ENCODE data around the gene APRT. TPM values are rescaled to one million over a fixed set of nuclear protein-coding genes. Genes with fewer than 3 reads are reported as not detected.

APRT gene
- total and polyA plus RNA-seq, 9 of the 15 experiments (the other 6 are each of a cell fraction or from before 2014, with no cell fraction given), result 41.7 to 409 (median 146) TPM

DNA sequence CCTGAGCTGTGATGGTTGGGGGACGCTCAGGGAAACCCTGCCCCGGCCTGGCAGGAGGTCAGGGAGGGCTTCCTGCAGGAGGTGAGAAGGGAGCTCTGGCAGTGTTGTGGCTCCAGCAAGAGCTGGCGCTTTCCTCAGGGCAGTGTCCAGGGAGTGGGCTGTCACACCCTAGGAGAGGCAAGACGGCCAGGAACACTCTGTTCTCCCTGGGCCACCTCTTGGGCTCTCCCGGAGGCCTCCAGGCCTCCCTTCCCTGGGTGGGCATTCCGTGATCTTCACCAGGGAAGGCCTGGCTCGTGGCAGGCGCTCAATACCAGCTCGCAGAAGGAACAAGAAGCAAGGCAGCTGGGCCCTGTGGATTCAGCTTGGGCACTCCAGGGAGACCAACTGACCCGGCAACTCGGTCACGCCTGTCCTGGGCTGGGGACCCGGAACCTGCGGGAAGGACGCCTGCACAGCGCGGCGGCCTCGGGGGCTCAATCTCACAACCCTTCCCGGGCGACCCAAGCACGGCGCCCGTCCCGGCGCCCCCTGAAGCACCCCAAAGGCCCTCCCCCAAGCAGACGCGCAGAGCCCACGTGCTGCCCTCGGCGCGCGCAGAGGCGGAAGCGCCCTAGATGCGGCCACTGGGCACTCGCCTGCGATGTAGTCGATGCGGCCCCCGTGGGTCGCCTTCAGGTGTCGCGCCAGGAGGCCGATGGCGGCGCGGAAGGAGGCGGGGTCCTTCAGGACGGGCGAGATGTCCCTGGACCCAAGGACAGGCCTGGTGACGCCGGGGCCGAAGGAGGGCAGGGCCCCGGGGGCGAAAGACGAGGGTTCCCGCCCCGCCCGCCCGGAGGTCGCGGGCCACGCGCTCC, 588 bp downstream of the APRT start (continued):
- TF ChIP-seq, protein P1, sequence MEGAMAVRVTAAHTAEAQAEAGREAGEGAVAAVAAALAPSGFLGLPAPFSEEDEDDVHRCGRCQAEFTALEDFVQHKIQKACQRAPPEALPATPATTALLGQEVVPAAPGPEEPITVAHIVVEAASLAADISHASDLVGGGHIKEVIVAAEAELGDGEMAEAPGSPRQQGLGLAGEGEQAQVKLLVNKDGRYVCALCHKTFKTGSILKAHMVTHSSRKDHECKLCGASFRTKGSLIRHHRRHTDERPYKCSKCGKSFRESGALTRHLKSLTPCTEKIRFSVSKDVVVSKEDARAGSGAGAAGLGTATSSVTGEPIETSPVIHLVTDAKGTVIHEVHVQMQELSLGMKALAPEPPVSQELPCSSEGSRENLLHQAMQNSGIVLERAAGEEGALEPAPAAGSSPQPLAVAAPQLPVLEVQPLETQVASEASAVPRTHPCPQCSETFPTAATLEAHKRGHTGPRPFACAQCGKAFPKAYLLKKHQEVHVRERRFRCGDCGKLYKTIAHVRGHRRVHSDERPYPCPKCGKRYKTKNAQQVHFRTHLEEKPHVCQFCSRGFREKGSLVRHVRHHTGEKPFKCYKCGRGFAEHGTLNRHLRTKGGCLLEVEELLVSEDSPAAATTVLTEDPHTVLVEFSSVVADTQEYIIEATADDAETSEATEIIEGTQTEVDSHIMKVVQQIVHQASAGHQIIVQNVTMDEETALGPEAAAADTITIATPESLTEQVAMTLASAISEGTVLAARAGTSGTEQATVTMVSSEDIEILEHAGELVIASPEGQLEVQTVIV (CRISPR knock-in tag; IDR thresholded peaks at IDR 0.05; ENCODE audit: borderline replicate concordance), result no peak
- TF ChIP-seq, protein P2, sequence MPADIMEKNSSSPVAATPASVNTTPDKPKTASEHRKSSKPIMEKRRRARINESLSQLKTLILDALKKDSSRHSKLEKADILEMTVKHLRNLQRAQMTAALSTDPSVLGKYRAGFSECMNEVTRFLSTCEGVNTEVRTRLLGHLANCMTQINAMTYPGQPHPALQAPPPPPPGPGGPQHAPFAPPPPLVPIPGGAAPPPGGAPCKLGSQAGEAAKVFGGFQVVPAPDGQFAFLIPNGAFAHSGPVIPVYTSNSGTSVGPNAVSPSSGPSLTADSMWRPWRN (IDR thresholded peaks at IDR 0.05; ENCODE audit: low read depth), result no peak
- peak; percentile 40; the same call in 1 of the 2 replicates for TF ChIP-seq CREM (IDR thresholded peaks at IDR 0.05; ENCODE audit: low read depth)
- no peak for TF ChIP-seq PHF8 (IDR thresholded peaks at IDR 0.05; ENCODE audit: borderline replicate concordance, low read length)
- peak; percentile 97 for TF ChIP-seq FIP1L1 (IDR thresholded peaks at IDR 0.05; ENCODE audit: low read depth, low read length, poor library complexity, severe bottlenecking)
- TF ChIP-seq KHSRP (IDR thresholded peaks at IDR 0.05), result no peak
- no peak for TF ChIP-seq KLF10 (CRISPR knock-in tag; IDR thresholded peaks at IDR 0.05)
- TF ChIP-seq, protein P3, sequence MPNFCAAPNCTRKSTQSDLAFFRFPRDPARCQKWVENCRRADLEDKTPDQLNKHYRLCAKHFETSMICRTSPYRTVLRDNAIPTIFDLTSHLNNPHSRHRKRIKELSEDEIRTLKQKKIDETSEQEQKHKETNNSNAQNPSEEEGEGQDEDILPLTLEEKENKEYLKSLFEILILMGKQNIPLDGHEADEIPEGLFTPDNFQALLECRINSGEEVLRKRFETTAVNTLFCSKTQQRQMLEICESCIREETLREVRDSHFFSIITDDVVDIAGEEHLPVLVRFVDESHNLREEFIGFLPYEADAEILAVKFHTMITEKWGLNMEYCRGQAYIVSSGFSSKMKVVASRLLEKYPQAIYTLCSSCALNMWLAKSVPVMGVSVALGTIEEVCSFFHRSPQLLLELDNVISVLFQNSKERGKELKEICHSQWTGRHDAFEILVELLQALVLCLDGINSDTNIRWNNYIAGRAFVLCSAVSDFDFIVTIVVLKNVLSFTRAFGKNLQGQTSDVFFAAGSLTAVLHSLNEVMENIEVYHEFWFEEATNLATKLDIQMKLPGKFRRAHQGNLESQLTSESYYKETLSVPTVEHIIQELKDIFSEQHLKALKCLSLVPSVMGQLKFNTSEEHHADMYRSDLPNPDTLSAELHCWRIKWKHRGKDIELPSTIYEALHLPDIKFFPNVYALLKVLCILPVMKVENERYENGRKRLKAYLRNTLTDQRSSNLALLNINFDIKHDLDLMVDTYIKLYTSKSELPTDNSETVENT (CRISPR knock-in tag; IDR thresholded peaks at IDR 0.05), result no peak
- no peak for TF ChIP-seq ZKSCAN8 (CRISPR knock-in tag; IDR thresholded peaks at IDR 0.05)
- no peak for TF ChIP-seq DPF2 (IDR thresholded peaks at IDR 0.05)
- TF ChIP-seq TBL1XR1 (IDR thresholded peaks at IDR 0.05; ENCODE audit: low read length in 2 of 2), result no peak; a peak in 1 of 4 replicates
- TF ChIP-seq RBFOX2 (IDR thresholded peaks at IDR 0.05; ENCODE audit: low read depth, low read length), result no peak
- TF ChIP-seq, protein P4, sequence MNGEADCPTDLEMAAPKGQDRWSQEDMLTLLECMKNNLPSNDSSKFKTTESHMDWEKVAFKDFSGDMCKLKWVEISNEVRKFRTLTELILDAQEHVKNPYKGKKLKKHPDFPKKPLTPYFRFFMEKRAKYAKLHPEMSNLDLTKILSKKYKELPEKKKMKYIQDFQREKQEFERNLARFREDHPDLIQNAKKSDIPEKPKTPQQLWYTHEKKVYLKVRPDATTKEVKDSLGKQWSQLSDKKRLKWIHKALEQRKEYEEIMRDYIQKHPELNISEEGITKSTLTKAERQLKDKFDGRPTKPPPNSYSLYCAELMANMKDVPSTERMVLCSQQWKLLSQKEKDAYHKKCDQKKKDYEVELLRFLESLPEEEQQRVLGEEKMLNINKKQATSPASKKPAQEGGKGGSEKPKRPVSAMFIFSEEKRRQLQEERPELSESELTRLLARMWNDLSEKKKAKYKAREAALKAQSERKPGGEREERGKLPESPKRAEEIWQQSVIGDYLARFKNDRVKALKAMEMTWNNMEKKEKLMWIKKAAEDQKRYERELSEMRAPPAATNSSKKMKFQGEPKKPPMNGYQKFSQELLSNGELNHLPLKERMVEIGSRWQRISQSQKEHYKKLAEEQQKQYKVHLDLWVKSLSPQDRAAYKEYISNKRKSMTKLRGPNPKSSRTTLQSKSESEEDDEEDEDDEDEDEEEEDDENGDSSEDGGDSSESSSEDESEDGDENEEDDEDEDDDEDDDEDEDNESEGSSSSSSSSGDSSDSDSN (IDR thresholded peaks at IDR 0.05; ENCODE audit: borderline replicate concordance in 1 of 2, low read depth in 2 of 2, low read length in 2 of 2), result no peak
- no peak for TF ChIP-seq SMARCA4 (IDR thresholded peaks at IDR 0.05)
- TF ChIP-seq BDP1 (IDR thresholded peaks at IDR 0.05; ENCODE audit: insufficient read depth, insufficient read length), result no peak
- TF ChIP-seq, protein P5, sequence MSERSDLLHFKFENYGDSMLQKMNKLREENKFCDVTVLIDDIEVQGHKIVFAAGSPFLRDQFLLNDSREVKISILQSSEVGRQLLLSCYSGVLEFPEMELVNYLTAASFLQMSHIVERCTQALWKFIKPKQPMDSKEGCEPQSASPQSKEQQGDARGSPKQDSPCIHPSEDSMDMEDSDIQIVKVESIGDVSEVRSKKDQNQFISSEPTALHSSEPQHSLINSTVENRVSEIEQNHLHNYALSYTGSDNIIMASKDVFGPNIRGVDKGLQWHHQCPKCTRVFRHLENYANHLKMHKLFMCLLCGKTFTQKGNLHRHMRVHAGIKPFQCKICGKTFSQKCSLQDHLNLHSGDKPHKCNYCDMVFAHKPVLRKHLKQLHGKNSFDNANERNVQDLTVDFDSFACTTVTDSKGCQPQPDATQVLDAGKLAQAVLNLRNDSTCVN (CRISPR knock-in tag; IDR thresholded peaks at IDR 0.05), result no peak
- no peak for TF ChIP-seq NBN (IDR thresholded peaks at IDR 0.05; ENCODE audit: low read depth)
- TF ChIP-seq YY1 (IDR thresholded peaks at IDR 0.05; ENCODE audit: borderline replicate concordance in 1 of 3, control insufficient read depth in 1 of 3, extremely low read depth in 1 of 3, insufficient read depth in 3 of 3, insufficient read length in 1 of 3, insufficient replicate concordance in 2 of 3, low read depth in 1 of 3, low read length in 2 of 3), result no peak
